NOMO-1 treated with dmso at 0.1 percent for 144 hours (cell line): ENCODE results near the gene ANKHD1.
A peak's percentile ranks its signal among the peaks of the same experiment; 100 is the strongest.

Experiments
- DNase-seq: peaks from one replicate; lab custom pipeline; 2025; ENCODE audit not compliant: unreplicated experiment; lab: John Stamatoyannopoulos, UW

The ANKHD1 gene, protein sequence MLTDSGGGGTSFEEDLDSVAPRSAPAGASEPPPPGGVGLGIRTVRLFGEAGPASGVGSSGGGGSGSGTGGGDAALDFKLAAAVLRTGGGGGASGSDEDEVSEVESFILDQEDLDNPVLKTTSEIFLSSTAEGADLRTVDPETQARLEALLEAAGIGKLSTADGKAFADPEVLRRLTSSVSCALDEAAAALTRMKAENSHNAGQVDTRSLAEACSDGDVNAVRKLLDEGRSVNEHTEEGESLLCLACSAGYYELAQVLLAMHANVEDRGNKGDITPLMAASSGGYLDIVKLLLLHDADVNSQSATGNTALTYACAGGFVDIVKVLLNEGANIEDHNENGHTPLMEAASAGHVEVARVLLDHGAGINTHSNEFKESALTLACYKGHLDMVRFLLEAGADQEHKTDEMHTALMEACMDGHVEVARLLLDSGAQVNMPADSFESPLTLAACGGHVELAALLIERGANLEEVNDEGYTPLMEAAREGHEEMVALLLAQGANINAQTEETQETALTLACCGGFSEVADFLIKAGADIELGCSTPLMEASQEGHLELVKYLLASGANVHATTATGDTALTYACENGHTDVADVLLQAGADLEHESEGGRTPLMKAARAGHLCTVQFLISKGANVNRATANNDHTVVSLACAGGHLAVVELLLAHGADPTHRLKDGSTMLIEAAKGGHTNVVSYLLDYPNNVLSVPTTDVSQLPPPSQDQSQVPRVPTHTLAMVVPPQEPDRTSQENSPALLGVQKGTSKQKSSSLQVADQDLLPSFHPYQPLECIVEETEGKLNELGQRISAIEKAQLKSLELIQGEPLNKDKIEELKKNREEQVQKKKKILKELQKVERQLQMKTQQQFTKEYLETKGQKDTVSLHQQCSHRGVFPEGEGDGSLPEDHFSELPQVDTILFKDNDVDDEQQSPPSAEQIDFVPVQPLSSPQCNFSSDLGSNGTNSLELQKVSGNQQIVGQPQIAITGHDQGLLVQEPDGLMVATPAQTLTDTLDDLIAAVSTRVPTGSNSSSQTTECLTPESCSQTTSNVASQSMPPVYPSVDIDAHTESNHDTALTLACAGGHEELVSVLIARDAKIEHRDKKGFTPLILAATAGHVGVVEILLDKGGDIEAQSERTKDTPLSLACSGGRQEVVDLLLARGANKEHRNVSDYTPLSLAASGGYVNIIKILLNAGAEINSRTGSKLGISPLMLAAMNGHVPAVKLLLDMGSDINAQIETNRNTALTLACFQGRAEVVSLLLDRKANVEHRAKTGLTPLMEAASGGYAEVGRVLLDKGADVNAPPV (N-terminal part only)

GRCh38 chr5:140401362-140402257, at the start of gene ANKHD1:
Gene ANKHD1 (plus strand): TSS chr5:140401833. CDS start chr5:140401968, 135 bp downstream.
- DNase-seq: peak; percentile 100

GRCh38 chr5:140355546-140355945, 46.1 kb upstream of the ANKHD1 start:
- peak; percentile 52 for DNase-seq

DNA sequence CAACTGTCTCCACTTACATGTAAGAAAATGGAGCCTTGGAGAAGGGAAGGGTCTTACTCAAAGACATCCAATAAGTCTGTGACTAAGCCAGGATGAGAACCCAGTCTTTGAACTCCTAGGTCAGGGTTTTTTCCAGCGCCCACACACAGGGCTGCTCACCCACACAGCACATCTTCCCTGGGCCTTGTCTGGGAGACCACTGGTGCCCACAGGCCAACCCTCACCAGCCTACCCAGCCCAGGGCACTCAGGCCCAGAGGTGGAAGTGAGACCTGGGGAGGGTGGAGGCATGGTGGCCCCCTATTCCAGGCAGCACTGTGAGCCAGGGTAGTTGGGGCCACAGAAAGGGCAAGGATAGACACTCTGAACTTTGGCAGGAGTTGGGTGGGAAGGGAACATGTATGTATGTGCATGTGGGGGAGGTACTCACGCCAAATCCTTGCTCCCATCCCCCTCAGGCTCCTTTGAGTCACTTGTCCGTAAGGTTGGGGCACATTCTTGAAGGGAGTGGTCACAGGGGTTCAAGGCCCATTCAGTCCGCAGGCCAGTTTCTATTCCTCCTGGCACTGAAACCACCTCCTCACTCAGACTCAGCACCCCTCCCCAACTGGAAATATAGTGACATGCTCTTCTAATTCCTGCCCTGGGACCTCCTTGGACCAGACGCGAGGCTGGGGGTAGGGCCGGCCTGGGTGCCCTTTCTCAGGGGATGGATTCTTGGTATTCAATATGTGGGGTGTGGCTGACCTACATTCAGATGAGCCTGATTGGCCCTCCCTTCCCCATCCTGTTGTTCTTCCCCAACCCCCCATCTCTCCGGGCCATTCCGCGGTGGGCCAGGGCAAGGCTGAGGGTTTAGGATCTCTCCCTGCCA, 44.5 kb upstream of the ANKHD1 start:
- no peak for DNase-seq

DNA sequence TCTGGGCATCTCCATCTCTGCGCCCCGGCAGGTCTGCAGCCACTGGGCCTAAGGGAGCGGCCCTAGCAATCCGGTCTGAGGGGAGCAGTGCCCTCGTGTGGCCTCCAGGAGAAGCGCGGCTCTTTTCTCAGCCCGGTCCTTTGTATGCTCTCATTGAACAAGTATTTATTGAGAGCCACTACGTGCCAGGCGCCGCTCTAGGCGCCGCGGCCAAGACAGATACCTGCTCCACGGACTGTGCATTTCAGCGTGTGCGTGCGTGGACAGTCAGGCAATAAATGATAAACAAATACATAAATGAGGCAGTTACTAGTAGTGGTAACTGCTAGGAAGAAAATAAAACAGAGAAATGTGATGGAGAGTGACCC, 43.9 kb upstream of the ANKHD1 start:
- DNase-seq: peak; percentile 85

DNA sequence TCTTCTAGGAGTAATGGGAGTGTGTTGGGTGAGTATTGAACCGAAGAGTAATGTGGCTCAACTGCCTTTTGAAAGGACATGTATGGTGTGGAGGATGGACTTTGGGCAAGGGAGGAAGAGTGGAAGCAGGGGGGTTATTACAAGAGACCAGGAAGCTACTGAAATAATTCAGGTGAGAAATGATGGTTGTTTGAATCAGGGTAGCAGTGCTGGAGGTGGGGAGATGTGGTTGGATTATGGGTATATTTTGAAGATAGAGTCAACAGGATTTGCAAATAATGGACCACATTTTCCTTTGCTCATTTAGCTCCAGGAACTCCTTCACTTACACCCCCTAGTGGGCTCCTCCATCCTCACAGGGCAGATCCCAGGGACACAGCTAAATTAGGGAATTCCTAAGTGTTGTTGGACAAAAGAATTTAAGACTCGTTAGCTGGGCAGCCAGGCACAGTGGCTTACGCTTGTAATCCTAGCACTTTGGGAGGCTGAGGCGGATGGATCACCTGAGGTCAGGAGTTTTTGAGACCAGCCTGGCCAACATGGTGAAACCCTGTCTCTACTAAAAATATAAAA, 42.8 kb upstream of the ANKHD1 start:
- DNase-seq: no peak

DNA sequence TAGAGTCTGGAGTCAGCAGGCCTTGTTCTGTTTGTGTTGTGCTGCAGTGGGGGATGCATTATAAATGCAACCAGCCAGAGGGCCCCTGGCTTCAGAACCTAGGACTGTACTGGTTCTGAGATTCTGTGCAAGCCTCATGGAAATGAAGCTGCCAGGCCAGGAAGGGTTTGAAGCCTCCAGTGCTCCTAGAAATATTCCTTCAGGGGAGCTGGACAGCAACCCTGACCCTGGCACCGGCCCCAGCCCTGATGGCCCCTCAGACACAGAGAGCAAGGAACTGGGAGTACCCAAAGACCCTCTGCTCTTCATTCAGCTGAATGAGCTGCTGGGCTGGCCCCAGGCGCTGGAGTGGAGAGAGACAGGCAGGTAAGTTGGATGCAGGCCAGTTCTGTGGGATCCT, 41.5 kb upstream of the ANKHD1 start, which contains the start of gene SLC4A9:
SLC4A9 (plus strand) TSS at position 94 of the 400 bp plus-strand sequence; CDS start at position 137, 43 bp downstream.
- DNase-seq: no peak

DNA sequence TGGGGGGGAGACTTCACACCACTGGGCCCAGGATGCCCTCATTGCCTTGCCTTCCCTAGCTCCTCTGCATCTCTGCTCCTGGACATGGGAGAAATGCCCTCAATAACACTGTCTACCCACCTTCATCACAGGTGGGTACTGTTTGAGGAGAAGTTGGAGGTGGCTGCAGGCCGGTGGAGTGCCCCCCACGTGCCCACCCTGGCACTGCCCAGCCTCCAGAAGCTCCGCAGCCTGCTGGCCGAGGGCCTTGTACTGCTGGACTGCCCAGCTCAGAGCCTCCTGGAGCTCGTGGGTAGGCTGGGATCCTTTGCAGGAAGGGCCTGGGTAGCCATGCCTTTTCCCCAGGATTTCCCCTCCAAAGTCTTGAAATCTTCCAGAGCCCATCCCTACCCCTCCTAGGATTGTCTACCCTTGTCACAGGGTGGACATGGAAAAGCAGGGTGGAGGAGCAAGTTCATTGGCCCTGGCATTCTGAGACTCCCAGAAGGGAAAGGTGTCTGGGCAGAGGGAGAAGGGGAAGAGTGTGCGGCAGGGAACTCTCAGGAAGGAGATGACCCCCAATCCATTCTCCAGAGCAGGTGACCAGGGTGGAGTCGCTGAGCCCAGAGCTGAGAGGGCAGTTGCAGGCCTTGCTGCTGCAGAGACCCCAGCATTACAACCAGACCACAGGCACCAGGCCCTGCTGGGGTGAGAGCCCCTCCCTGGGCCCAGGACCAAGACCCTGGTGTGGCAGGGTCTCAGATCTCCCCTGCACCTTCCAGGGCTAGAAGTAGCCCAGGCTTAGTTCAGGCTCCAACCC, 40.8 kb upstream of the ANKHD1 start:
- DNase-seq: no peak

- no peak for DNase-seq
These were observed 39.7 kb upstream of the ANKHD1 start for GRCh38 chr5:140361901-140362300.

GRCh38 chr5:140362311-140362710, 39.3 kb upstream of the ANKHD1 start:
- no peak for DNase-seq

- no peak for DNase-seq
These were observed 38.6 kb upstream of the ANKHD1 start for GRCh38 chr5:140362875-140363630.

DNA sequence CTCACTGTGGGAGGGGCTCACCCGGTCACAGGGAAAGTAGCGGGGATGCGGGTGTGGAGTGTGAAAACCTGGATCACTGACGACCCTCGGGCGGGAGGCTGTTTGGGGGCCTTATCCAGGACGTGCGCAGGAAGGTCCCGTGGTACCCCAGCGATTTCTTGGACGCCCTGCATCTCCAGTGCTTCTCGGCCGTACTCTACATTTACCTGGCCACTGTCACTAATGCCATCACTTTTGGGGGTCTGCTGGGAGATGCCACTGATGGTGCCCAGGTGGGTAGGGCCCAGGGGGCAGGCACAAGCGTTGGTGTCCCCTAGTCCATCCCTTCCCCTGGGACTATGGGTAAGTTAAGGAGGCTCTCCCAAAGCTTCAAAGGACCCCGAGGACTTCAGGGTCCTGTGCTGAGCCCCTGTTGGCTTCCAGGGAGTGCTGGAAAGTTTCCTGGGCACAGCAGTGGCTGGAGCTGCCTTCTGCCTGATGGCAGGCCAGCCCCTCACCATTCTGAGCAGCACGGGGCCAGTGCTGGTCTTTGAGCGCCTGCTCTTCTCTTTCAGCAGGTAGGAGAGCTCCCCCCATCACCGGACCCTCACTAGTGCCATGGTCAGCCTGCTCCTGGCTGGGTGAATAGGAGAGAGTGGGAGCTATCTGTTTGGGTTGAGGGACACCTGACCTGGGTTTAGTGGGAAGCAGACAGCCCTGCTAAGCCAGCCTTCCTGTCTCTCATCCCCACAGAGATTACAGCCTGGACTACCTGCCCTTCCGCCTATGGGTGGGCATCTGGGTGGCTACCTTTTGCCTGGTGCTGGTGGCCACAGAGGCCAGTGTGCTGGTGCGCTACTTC, 37.8 kb upstream of the ANKHD1 start:
- no peak for DNase-seq

DNA sequence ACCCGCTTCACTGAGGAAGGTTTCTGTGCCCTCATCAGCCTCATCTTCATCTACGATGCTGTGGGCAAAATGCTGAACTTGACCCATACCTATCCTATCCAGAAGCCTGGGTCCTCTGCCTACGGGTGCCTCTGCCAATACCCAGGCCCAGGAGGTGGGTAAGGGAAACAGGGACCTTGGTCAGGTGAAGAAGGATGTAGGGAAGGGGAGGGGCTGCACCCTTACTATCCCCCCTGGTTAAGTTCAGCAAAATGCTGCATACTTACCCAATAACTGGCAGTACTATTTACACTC, 37.2 kb upstream of the ANKHD1 start:
- no peak for DNase-seq

GRCh38 chr5:140365282-140365681, 36.4 kb upstream of the ANKHD1 start:
- DNase-seq: no peak

DNA sequence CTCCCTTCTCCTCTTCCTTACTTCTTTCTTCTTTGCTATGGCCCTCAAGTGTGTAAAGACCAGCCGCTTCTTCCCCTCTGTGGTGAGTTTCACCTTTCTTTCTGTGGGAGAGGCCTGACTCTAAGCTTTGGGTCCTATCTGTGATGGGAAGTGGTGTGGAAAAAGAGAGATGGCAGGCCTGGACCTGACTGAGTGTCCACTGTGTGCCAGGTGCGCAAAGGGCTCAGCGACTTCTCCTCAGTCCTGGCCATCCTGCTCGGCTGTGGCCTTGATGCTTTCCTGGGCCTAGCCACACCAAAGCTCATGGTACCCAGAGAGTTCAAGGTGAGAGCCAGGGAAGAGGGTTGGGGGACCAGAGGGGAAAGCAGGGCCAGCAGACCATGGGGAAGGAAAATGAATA, 35.7 kb upstream of the ANKHD1 start:
- DNase-seq: no peak

GRCh38 chr5:140366589-140367255, 34.9 kb upstream of the ANKHD1 start:
- DNase-seq: no peak
